Measurements from ENCODE around the gene PELI3. TPM values are rescaled to one million over a fixed set of nuclear protein-coding genes. Genes with fewer than 3 reads are reported as not detected.

The PELI3 gene
- total and polyA plus RNA-seq, 10 of the 15 experiments (the other 5 are each of a cell fraction or from before 2014, with no cell fraction given) = 0.14 to 1.5 (median 0.66) TPM

DNA sequence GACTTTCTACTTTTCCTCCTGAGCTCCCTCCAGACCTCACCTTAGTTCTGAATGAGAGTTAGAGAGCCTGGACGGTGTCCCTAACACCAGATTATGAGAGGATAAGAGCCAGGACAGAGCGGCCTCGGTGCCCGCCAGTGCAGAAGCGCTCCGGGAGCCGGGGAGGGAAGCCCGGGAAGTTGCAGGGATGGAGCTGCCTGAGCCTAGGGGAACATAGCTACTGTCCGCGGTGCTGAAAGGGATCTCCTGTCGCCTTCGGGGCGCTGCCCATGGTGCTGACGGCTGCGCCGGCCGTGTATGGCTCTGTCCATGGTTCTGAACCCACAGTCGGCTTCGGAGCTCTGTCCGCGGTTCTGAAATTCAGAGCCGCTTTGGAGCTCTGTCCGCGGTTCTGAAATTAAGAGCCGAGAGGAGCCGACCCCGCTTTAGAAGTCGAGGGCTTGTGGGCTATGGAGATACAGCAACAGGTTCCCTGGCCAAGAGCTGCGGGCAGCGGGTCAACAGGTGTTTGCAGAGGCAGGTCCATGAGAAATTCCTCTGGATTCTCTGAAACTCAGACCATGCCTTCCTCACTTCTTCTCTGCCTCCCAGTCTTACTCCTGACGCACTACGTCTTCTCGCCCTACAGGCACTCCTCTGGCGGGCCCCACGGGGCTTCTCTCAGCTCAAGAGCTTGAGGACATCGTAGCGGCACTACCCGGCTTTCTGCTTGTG, 45.1 kb upstream of the PELI3 start (continued):
- TF ChIP-seq, protein P1, sequence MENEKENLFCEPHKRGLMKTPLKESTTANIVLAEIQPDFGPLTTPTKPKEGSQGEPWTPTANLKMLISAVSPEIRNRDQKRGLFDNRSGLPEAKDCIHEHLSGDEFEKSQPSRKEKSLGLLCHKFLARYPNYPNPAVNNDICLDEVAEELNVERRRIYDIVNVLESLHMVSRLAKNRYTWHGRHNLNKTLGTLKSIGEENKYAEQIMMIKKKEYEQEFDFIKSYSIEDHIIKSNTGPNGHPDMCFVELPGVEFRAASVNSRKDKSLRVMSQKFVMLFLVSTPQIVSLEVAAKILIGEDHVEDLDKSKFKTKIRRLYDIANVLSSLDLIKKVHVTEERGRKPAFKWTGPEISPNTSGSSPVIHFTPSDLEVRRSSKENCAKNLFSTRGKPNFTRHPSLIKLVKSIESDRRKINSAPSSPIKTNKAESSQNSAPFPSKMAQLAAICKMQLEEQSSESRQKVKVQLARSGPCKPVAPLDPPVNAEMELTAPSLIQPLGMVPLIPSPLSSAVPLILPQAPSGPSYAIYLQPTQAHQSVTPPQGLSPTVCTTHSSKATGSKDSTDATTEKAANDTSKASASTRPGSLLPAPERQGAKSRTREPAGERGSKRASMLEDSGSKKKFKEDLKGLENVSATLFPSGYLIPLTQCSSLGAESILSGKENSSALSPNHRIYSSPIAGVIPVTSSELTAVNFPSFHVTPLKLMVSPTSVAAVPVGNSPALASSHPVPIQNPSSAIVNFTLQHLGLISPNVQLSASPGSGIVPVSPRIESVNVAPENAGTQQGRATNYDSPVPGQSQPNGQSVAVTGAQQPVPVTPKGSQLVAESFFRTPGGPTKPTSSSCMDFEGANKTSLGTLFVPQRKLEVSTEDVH (IDR thresholded peaks at IDR 0.05; ENCODE audit: low read depth, partially characterized antibody) = peak; percentile 99
- TF ChIP-seq MXI1 (IDR thresholded peaks at IDR 0.05; ENCODE audit: low read depth, low read length) (peak; percentile 100), IKZF1 (conservative IDR thresholded peaks at IDR 0.05) (peak; percentile 74), LARP7 (IDR thresholded peaks at IDR 0.05) (peak; percentile 79), PML (IDR thresholded peaks at IDR 0.05; ENCODE audit: low read length) (peak; percentile 78), POU2F2 (IDR thresholded peaks at IDR 0.05; ENCODE audit: borderline replicate concordance, low read depth, low read length) (peak; percentile 76; the same call in 2 of the 3 replicates), GATAD2B (conservative IDR thresholded peaks at IDR 0.05; ENCODE audit: low read depth) (peak; percentile 47; the same call in 1 of the 2 replicates), NFXL1 (IDR thresholded peaks at IDR 0.05; ENCODE audit: borderline replicate concordance) (no peak), TCF3 (IDR thresholded peaks at IDR 0.05; ENCODE audit: borderline replicate concordance, insufficient read depth, low read depth, low read length) (0 out of 2 replicates have a peak, but pooled peaks have one; percentile 54), RELA (IDR thresholded peaks at IDR 0.05; ENCODE audit: borderline replicate concordance, partially characterized antibody) (peak; percentile 81), ATF7 (IDR thresholded peaks at IDR 0.05; ENCODE audit: low read depth) (no peak), POLR2AphosphoS5 (IDR thresholded peaks at IDR 0.05; ENCODE audit: low read length) (no peak), MEF2A (IDR thresholded peaks at IDR 0.05; ENCODE audit: insufficient read depth, low read depth, low read length) (peak; percentile 88), CHD1 (IDR thresholded peaks at IDR 0.05; ENCODE audit: low read depth, low read length) (no peak)
- TF ChIP-seq, protein P2, sequence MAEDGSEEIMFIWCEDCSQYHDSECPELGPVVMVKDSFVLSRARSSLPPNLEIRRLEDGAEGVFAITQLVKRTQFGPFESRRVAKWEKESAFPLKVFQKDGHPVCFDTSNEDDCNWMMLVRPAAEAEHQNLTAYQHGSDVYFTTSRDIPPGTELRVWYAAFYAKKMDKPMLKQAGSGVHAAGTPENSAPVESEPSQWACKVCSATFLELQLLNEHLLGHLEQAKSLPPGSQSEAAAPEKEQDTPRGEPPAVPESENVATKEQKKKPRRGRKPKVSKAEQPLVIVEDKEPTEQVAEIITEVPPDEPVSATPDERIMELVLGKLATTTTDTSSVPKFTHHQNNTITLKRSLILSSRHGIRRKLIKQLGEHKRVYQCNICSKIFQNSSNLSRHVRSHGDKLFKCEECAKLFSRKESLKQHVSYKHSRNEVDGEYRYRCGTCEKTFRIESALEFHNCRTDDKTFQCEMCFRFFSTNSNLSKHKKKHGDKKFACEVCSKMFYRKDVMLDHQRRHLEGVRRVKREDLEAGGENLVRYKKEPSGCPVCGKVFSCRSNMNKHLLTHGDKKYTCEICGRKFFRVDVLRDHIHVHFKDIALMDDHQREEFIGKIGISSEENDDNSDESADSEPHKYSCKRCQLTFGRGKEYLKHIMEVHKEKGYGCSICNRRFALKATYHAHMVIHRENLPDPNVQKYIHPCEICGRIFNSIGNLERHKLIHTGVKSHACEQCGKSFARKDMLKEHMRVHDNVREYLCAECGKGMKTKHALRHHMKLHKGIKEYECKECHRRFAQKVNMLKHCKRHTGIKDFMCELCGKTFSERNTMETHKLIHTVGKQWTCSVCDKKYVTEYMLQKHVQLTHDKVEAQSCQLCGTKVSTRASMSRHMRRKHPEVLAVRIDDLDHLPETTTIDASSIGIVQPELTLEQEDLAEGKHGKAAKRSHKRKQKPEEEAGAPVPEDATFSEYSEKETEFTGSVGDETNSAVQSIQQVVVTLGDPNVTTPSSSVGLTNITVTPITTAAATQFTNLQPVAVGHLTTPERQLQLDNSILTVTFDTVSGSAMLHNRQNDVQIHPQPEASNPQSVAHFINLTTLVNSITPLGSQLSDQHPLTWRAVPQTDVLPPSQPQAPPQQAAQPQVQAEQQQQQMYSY (CRISPR knock-in tag; IDR thresholded peaks at IDR 0.05) = peak; percentile 96
- TF ChIP-seq, protein P3, sequence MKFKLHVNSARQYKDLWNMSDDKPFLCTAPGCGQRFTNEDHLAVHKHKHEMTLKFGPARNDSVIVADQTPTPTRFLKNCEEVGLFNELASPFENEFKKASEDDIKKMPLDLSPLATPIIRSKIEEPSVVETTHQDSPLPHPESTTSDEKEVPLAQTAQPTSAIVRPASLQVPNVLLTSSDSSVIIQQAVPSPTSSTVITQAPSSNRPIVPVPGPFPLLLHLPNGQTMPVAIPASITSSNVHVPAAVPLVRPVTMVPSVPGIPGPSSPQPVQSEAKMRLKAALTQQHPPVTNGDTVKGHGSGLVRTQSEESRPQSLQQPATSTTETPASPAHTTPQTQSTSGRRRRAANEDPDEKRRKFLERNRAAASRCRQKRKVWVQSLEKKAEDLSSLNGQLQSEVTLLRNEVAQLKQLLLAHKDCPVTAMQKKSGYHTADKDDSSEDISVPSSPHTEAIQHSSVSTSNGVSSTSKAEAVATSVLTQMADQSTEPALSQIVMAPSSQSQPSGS (IDR thresholded peaks at IDR 0.05; ENCODE audit: low read length) = peak; percentile 57
- TF ChIP-seq, protein P4, sequence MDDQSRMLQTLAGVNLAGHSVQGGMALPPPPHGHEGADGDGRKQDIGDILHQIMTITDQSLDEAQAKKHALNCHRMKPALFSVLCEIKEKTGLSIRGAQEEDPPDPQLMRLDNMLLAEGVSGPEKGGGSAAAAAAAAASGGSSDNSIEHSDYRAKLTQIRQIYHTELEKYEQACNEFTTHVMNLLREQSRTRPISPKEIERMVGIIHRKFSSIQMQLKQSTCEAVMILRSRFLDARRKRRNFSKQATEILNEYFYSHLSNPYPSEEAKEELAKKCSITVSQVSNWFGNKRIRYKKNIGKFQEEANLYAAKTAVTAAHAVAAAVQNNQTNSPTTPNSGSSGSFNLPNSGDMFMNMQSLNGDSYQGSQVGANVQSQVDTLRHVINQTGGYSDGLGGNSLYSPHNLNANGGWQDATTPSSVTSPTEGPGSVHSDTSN (IDR thresholded peaks at IDR 0.05; ENCODE audit: insufficient replicate concordance, low read depth, low read length) = peak; percentile 66
- TF ChIP-seq, protein P5, sequence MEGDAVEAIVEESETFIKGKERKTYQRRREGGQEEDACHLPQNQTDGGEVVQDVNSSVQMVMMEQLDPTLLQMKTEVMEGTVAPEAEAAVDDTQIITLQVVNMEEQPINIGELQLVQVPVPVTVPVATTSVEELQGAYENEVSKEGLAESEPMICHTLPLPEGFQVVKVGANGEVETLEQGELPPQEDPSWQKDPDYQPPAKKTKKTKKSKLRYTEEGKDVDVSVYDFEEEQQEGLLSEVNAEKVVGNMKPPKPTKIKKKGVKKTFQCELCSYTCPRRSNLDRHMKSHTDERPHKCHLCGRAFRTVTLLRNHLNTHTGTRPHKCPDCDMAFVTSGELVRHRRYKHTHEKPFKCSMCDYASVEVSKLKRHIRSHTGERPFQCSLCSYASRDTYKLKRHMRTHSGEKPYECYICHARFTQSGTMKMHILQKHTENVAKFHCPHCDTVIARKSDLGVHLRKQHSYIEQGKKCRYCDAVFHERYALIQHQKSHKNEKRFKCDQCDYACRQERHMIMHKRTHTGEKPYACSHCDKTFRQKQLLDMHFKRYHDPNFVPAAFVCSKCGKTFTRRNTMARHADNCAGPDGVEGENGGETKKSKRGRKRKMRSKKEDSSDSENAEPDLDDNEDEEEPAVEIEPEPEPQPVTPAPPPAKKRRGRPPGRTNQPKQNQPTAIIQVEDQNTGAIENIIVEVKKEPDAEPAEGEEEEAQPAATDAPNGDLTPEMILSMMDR (IDR thresholded peaks at IDR 0.05 in 2 of 3, conservative IDR thresholded peaks at IDR 0.05 in 1 of 3; ENCODE audit: control insufficient read depth in 2 of 3, extremely low read depth in 1 of 3, insufficient read depth in 1 of 3, low read depth in 3 of 3, low read length in 3 of 3) = no peak

Data from GM12878 (cell line).